Loucy (cell line): ENCODE data around the gene COL5A1.

Experiments used
- CTCF ChIP-seq: fragments of 200-600 bp; sonication (generic); conservative IDR thresholded peaks from 2 replicates; pipeline ENCODE4 v1.5.1; 2014; ENCODE audit warnings: mild to moderate bottlenecking, antibody characterized with exemption, low read length
- EZH2phosphoT487 ChIP-seq: fragments of 200-600 bp; IDR thresholded peaks from 2 replicates; pipeline ENCODE4 v1.6.1; 2018; ENCODE audit warnings: antibody characterized with exemption, mild to moderate bottlenecking, moderate library complexity, borderline replicate concordance

GRCh38 chr9:134748591-134748990 lies 107.0 kb downstream of the COL5A1 start:
- TF ChIP-seq CTCF: no peak
- no peak for TF ChIP-seq EZH2phosphoT487
